Measurements from ENCODE around the gene CTNS.

The CTNS gene

DNA sequence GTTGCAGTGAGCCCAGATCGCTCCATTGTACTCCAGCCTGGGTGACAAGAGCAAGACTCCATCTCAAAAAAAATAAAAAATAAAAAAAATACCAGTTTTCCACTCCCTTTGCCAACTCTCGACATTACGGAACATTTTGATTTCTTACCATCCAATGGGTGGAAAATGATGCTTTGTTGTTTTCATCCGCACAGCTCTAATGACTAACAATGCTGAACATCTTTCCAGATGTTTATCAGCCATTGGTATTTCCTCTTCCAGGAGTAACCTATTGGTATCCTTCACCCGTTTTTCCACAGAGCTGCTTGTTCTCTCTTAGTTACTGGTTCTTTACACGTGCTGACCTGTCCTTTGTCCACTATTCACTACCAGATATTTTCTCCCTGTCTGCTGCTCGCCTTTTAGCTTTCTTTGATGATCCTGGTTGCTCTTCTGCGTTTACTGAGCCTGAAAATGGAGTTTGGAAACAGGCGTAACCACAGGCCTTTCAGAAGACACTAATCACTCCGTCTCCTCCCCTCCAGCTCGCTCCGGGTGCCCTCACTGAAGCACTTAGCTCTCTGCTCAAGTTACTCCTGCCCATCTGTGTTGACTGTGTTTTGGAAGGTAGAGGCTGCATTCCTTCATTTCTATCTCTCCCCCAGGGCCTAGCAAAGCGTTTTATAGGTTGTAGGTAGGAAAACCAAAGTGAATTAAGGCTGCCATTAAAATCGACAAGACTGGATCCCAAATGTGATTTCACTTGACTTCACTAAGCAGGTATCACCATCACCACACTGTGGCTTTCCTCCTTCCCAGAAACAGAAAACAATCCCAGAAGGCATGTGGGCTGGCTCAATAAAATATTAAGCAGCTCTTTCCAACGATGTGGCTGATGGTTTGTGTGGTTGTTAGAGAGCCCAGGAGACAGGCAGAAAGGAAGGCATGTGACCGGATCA, 9.5 kb upstream of the CTNS start:
- DNase-seq (ENCODE audit: low read depth), result no peak

DNA sequence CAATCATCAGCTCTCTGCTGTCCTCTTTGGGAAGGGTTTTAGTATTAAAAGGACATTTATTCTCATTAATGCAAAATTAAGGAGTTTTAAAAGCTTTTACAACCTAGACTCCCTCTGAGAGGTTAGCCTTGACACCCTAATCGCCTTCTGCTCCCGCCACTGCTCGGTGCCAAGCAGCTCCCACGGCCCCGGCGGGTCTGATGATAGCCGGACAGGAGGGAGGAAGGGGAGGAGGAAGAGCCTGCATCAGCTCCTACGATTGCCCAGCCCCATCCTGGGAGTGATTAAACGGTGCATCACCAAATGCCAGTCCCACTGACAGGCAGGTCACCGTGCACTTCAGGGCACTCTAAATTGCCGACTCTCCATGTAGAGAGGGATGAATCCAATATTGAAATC, 8.8 kb upstream of the CTNS start:
- DNase-seq (ENCODE audit: low read depth), result no peak

DNA sequence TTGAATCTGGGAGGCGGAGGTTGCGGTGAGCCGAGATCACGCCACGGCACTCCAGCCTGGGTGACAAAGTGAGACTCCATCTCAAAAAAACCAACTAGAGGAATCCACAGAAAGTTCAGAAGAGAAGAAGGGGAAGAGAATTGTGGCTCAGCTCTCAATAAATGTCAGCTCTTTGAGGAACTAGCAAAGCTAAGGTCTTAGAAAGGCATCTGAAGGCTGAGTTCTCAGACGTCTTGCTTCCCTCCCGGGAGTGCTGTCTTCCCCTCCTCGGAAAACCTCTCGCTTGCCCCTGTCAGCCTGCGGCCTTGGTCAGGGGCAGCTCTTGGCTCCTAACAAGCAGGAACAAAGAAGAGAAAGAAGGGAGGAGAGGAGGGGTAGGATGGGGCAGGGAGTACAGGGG, 5.8 kb upstream of the CTNS start:
- DNase-seq (ENCODE audit: low read depth), result no peak

DNA sequence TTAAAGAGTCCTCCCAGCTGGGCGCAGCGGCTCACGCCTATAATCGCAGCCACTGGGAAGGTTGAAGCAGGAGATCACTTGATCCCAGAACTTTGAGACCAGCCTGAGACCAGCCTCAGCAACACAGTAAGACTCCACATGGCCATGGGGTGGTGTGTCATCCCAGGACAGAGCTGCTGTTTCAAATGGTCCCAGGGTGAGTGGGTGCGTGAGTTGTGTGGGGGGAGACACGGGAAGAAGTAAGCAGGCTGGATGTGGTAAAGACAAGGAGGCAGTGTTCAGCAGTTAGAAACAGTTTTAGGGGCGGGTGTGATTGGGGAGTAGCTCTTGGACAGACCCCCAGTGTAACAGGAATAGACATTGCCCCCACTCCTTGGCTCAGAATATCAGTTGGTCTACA, 4.3 kb upstream of the CTNS start:
- DNase-seq (ENCODE audit: low read depth), result no peak

DNA sequence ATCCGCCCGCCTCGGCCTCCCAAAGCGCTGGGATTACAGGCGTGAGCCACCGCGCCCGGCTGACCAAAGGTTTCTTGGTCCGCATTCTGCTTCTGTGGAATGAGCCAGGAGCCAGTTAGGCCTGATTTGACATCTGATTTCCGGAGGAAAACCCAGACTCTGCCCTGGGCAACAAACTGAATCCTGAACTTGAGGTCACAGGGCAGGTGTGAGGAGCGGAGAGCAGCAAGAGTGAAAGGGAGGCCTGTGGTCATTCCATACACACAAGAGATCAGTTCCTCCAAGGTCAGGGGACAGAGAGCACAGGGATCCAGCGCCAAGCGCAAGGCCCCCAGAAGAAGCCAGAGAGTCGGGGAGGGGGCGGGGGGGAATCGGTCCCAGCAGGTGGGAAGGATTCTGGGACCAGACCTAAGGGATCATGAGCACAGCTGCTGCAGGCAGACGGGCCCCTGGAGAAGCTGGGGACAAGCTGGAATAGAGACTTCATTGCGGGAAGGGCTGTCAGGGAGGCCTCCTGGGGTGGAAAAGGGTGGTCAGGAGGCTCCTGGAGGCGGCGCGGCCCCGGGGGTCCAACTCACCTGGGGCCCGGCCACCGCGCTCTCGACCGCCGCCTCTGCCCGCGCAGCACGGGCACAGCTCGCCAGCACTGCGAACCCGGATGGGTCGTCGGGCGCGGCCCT, 946 bp upstream of the CTNS start:
- no peak for DNase-seq (ENCODE audit: low read depth)

DNA sequence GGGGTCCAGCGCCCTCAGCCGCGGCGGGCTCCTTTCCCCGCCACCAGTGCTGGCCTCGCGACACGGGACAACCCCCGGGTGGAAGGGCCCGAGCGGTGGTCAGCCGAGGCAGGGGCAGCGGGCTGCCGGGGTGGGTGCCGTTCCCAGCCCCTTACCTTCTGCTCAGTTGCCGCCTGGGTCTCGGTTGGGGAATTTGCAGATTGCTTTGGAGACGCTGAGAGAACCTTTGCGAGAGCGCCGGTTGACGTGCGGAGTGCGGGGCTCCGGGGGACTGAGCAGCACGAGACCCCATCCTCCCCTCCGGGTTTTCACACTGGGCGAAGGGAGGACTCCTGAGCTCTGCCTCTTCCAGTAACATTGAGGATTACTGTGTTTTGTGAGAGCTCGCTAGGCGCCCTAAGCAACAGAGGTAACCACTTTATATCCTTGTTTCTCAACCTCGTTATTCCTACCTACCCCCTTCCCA, 381 bp downstream of the CTNS start:
- DNase-seq (ENCODE audit: low read depth), result no peak

DNA sequence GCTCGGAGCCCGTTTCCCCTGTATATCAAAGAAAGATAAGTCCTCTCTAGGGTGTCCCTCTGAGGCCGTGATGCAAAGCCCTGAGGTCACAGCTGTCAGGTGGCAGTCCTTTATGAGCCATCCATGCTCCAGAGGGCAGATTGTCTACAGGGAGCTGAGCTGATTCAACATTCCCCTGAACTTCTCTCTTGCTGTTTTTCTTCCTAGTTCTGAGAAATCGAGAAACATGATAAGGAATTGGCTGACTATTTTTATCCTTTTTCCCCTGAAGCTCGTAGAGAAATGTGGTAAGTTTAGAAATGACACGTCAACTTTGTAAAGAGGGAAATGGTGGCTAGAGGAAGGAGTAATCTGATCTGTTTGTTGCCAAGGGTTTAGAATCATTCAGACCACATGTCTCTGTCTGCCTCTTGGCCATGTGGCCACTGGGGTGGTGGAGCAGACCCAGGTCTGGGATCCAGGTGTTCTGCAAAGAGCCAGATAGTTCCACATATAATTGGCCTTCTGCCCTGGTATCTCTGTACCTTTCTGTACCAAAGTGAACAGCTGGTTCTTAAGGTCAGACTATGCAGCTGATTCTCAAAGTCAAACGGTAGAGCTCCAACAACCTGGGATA, 3.5 kb downstream of the CTNS start:
- DNase-seq (ENCODE audit: low read depth), result no peak

DNA sequence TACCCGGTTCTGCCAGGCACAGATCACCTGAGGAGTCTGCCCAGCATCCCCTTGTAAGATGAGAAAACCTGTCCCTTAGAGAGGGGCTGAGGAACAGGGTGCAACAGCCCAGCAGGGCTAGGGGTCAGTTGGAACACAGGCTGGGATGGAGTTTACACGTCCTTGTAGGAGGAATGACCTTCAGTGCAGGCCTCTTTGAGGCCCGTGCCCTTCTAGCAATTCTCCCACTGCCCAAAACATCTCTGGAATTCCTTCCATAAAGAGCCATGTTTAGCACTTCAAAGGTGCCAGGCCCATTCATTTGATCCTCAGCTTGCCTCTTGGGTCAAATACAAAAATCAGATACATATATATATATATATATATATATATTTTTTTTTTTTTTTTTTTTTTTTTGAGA, 4.5 kb downstream of the CTNS start:
- DNase-seq (ENCODE audit: low read depth), result no peak

DNA sequence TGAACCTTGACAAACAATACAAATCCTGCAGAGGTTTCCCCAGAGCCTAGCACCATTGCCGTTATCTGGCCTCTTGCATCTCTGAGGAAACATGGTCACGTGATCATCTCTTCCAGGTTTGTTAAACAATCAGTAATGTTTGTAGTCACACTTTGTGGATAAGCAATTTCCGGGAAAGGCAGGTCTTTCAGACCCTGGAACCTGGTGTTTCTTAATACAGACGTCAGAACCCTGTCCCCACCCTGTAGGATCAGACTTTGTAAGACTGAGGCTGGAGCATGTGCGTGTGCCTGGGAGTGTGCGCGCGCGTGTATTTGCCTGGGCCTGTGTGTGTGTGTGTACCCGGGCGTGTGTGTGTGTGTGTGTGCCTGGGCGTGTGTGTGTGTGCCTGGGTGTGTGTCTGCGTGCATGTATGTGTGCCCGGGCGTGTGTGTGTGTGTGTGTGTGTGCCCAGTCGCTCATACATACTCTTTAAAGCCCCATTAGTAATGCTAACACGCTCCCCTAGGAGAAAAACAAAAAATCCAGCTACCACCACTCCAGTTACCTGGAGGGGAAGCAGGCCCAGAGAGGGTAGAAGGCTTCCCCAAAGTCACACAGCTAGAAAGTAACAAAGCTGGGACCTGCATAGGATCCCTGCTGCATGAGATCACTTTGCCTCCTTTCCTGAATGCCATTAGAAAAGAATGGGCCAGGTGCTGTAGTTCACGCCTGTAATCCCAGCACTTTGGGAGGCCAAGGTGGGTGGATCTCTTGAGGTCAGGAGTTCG, 5.3 kb downstream of the CTNS start:
- no peak for DNase-seq (ENCODE audit: low read depth)

DNA sequence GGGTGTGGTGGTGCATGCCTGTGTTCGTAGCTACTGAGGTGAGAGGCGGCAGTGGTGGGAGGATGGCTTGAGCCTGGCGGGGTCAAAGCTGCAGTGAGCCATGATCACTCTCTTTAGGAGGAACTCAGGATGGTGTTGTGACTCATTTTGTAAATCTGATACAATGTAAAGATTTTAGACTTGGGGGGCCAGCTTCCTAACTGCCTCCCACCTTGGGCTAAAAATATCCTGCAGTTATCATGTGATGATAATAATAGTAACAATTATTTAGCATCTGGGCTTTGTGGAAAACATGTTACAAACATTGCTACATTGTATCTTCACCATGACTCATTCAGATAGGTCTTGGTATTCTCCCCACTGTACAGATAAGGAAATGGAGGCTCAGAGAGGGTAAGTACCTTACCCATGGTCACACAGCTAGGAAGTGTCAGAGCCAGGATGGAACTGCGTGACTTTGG, 7.4 kb downstream of the CTNS start:
- DNase-seq (ENCODE audit: low read depth), result no peak

DNA sequence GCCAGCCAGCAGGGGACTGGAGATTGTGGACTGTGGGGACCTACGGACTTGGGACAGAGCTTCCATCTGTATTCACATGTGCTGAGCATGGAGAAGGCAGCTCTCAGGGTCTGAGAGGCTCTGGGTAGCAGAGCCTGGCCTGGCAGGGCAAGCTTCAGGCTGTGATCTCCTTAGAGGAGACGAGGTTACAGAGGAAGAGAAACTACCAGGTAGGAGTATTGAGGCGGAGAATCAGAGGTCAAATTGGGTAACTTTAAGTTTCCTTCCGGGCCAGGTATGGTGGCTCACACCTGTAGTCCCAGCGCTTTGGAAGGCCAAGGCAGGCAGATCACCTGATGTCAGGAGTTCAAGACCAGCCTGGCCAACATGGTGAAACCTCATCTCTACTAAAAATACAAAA, 8.8 kb downstream of the CTNS start:
- no peak for DNase-seq (ENCODE audit: low read depth)

DNA sequence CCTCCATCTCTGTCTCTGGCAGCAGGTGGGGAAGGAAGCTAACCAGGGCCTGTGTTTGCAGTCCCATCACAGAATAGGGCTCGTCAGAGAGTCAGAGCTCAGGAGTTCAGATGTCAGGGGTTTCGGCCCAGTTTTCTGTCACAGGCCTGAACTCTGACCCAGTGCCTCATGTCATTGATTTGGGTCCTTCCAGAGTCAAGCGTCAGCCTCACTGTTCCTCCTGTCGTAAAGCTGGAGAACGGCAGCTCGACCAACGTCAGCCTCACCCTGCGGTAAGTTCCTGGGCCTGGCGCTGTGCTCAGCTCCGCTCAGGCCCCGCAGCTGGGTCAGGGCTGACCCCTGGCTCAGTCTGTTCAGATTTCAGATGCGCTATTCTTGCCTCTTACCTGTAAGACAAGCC, 10.7 kb downstream of the CTNS start:
- no peak for DNase-seq (ENCODE audit: low read depth)

DNA sequence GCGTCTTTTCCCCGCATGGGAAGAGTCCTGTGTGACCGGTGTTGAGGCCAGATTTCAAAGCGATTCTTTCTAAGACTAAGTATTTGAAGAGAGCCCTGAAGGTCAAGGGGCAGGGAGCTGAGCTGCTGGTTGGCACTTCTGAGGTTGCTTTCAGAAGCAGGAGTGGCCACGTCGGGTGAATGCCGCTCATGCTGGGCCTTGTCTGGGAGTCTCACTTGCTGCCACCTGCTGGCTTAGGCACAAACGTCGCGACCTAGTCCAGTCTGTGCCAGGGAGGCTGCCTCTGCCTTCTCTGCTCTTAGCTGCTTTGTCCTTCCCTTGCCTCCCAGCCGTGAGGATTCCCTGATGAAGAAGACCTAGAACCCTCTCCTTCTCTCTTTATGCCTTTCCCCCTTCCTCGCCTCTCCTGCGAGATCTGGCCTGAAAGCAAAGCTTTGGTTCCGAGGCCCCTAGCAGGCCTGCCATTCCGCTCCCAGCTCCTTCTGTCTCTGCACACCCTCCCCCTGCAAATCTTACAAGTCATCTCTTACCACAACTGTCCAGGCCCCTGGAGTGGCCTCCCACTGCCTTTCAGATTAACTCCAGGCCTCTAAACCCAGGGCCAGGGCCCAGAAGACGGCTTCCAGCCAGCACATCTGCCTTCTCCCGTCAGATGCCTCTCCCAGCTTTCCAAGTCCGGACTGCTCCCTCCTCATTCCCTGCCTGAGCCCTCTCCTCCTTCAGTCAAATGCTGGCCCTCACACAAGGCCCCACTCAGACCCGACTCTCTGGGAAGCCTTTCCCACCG, 11.4 kb downstream of the CTNS start:
- no peak for DNase-seq (ENCODE audit: low read depth)

DNA sequence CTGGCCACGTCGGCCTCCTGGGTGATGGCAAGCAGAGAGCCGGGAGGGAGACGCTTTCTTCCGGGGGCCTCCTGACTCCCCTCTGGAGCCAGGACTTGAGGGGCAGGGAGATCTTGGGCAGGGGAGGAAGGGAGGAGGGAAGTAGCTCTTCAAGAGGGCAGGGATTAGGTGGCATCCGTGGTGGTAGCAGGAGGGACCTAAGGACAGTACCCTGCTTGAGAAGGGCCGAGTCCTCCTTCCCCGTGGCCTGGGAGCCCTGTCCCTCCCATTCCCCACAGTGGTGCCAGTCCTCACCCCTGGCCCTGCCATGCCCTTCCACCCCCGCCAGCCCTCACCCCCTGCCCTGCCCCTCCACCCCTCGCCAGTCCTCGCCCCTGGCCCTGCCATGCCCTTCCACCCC, 19.2 kb downstream of the CTNS start:
- DNase-seq (ENCODE audit: low read depth), result no peak

DNA sequence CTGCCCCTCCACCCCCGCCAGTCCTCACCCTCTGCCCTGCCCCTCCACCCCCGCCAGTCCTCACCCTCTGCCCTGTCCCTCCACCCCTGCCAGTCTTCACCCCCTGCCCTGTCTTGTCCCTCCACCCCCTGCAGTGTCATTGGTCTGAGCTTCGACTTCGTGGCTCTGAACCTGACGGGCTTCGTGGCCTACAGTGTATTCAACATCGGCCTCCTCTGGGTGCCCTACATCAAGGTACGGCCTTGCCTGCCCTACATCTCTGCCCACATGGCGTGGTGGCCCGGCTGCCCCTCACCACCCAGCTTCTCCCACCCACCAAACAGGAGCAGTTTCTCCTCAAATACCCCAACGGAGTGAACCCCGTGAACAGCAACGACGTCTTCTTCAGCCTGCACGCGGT, 19.8 kb downstream of the CTNS start:
- no peak for DNase-seq (ENCODE audit: low read depth)

DNA sequence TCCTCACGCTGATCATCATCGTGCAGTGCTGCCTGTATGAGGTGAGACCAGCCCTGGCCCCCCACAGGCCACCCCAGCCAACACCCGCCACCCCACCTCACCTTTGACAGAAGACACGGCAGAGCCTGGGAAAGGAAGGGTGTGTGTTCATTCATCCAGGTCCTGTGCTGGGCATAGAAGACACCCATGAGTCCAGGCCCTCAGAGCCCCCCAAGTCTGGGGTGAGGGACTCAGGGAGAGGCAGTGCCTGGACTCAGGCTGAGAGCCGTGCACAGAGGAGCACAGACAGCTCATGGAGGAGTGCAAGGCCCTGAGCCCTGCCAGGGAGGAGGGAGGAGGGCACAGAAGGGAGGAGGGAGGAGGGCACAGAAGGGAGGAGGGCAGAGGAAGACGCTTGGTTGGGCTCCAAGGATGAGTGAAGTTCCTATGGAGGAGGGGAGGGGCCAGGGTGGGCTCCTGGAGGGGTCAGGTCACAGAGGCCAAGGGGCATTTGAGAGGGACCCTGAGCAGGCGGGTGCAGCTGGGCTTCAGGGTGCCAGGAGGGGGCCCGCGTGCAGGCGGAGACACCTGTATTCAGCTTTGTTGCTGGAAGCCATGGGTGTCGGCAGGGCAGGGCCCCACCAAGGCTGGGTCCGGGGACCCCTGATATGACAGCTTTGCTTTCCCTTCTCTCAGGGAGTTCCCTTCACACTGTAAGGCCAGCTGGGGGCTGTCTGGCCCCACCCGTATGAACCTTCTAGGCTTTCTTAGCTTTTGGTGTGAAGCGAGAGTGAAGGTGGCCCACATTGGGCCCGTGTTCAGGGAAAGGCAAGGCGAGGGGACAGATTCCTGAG, 20.4 kb downstream of the CTNS start:
- DNase-seq (ENCODE audit: low read depth), result no peak

DNA sequence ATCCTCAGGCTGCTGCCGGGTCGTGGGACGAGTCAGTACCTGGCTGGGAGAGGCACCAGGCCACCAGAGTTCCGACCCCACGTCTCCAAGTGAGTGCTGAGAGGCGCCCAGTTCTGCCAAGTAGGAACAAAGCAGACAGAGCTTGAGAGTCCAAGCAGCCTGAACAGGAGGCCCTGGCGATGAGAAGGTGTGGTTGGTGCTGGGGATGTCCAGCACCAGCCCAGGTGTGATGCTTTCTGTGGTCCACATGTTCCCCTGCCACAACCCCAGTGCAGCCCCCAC, 21.0 kb downstream of the CTNS start:
- no peak for DNase-seq (ENCODE audit: low read depth)

DNA sequence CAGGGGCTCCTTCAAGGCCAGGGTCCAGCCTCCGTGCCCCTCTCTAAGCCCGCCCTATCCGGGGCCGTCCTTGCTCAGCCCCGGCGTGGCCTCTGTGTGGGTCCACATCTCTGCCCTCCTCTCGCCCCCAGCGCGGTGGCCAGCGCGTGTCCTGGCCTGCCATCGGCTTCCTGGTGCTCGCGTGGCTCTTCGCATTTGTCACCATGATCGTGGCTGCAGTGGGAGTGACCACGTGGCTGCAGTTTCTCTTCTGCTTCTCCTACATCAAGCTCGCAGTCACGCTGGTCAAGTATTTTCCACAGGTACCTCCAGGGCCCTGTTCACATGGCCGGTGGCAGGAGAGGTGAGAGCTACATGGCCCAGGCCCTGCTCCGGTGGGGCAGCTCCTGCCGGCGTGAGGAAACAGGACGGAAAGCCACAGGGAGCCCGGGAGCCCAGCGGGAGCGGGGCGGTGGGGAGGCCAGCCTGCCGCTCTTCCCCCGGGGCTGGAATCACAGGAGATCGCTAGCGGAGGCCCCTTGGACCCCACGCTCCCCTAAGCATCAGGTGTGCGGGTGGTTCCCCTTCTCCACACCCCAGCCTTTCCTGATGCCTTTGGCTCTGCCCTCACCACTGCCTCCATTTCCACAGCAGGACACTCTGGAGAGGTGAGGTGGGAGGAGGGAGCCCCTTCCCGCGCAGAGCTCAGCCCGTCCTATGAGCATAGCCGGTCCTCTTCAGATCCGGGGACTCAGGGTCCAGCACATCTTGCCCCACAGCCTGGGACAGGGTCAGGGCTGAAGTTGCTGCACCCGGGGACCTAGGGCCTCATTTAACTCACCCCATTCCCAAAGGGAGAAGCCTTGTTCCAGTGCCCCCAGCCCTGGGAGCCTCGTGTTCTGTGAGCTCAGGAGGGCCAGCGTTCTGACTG, 21.6 kb downstream of the CTNS start:
- DNase-seq (ENCODE audit: low read depth), result no peak

DNA sequence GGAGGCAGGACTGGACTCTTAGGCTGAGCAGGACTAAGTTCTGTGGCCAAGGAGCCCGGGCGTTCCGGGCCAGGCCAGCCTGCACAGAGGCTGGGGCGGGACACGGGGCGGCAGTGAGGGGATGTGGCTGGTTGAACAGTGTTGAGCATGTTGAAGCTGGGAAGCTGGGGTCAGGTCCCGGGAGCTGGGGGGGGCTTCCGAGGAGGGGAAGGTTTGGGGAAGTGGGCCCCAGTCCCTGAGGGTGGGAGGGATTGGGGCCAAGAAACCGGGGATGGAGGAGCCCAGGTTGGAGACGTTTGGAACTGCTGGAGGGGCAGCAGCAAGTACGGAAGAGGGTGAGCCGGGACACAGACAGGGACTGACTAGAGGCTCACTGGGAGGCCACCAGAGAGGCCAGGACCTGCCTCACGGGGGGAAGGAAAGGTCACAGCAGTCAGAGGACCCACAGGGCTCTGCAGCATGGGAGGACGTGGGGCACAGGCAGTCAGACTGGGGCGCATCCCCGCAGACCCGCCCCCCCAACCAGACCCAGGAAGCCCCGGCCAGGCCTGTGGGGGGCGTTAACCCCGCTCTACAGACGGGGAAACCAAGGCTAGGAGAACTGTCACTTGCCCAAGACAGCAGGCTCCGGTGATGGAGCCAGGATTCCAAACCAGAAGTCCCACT, 22.4 kb downstream of the CTNS start:
- no peak for DNase-seq (ENCODE audit: low read depth)
